B cell (primary cell): ENCODE measurements around the gene MFSD11. TPM values are rescaled to one million over a fixed set of nuclear protein-coding genes. Genes with fewer than 3 reads are reported as not detected.

Experiments used
- ATAC-seq: fragments of 200-7000 bp; cut with Tn5 transposase; one replicate; pipeline ENCODE4 v1.10.0; 2021; ENCODE audit warnings: low read depth, mild to moderate bottlenecking, moderate number of reproducible peaks, moderate library complexity
- CTCF ChIA-PET: fragments of 350-600 bp; sonication (Branson Sonifier 250); formaldehyde crosslinking; loops from one replicate; lab custom pipeline; 2021; ENCODE audit warnings: antibody characterized with exemption, inconsistent platforms; lab: Charles Lee
- POLR2A ChIA-PET: fragments of 350-600 bp; sonication (Branson Sonifier 250); formaldehyde crosslinking; loops from one replicate; lab custom pipeline; 2021; ENCODE audit warnings: antibody characterized with exemption; lab: Charles Lee
- DNase-seq: peaks from one replicate; pipeline ENCODE4 v3.0.0; 2013
- H2AFZ ChIP-seq: 2 replicates; pipeline ENCODE4 v1.6.1; 2012; ENCODE audit warnings: mild to moderate bottlenecking, low read depth, low read length; ENCODE audit not compliant: insufficient read depth, poor library complexity, severe bottlenecking
- H3K27ac ChIP-seq, 2 donors: 1 replicate in 1 of 2; 2 replicates in 1 of 2; pipeline ENCODE4 v1.5.1; 2012 to 2013; ENCODE audit warnings: low read length in 2 of 2, mild to moderate bottlenecking in 2 of 2, moderate library complexity in 1 of 2
- H3K27me3 ChIP-seq, 4 experiments: fragments of 200-600 bp in 1 of 4; sonication (generic) in 1 of 4; replicated peaks in 1 of 4; 1 replicate in 2 of 4; 2 replicates in 2 of 4; pipeline versions ENCODE4 v1.6.1 to v1.7.0; 2013 to 2016; ENCODE audit warnings: low read length in 3 of 4, mild to moderate bottlenecking in 2 of 4, mixed read lengths in 1 of 4, moderate library complexity in 1 of 4; ENCODE audit not compliant: insufficient read depth in 4 of 4, control insufficient read depth in 3 of 4; ENCODE audit errors: control extremely low read depth in 1 of 4
- H3K36me3 ChIP-seq, 2 experiments: replicated peaks in 1 of 2; 1 replicate in 1 of 2; 2 replicates in 1 of 2; pipeline versions ENCODE4 v1.6.1 to v1.7.1; 2013; ENCODE audit warnings: low read length in 1 of 2; ENCODE audit not compliant: insufficient read depth in 2 of 2, control insufficient read depth in 1 of 2; ENCODE audit errors: control extremely low read depth in 1 of 2, extremely low read depth in 1 of 2
- H3K4me1 ChIP-seq, 2 donors: fragments of 200-600 bp in 1 of 2; sonication (generic) in 1 of 2; 1 replicate in 1 of 2; 2 replicates in 1 of 2; pipeline versions ENCODE4 v1.5.1 to v1.6.1; 2013 to 2017; ENCODE audit warnings: low read length in 2 of 2; ENCODE audit not compliant: control insufficient read depth in 2 of 2, insufficient read depth in 2 of 2
- H3K4me2 ChIP-seq: replicated peaks from 2 replicates; pipeline ENCODE3; 2012; ENCODE audit warnings: mild to moderate bottlenecking, low read depth, low read length; ENCODE audit not compliant: poor library complexity, severe bottlenecking
- H3K4me3 ChIP-seq, 5 experiments: fragments of 200-600 bp in 1 of 5; sonication (generic) in 1 of 5; 1 replicate in 3 of 5; 2 replicates in 2 of 5; pipeline versions ENCODE4 v1.5.1 to v1.7.0; 2011 to 2016; ENCODE audit warnings: low read length in 4 of 5, mild to moderate bottlenecking in 4 of 5, low read depth in 2 of 5, control low read depth in 1 of 5, moderate library complexity in 1 of 5; ENCODE audit not compliant: insufficient read depth in 1 of 5; ENCODE audit errors: control extremely low read depth in 1 of 5, extremely low read depth in 1 of 5
- H3K79me2 ChIP-seq: fragments of 200-600 bp; sonication (generic); one replicate; pipeline ENCODE4 v1.6.0; 2016; ENCODE audit warnings: low read length; ENCODE audit not compliant: control insufficient read depth, insufficient read depth
- H3K9ac ChIP-seq: fragments of 200-600 bp; sonication (generic); 2 replicates; pipeline ENCODE4 v1.6.1; 2017; ENCODE audit warnings: mild to moderate bottlenecking, low read length, moderate library complexity
- H3K9me3 ChIP-seq, 3 donors: one replicate each; pipeline versions ENCODE4 v1.6.1 to v1.7.1; 2013; ENCODE audit warnings: low read length in 2 of 3; ENCODE audit not compliant: control insufficient read depth in 2 of 3, insufficient read depth in 1 of 3; ENCODE audit errors: control extremely low read depth in 1 of 3
- H4K20me1 ChIP-seq: 2 replicates; pipeline ENCODE4 v1.6.0; 2012; ENCODE audit warnings: mild to moderate bottlenecking, low read length; ENCODE audit not compliant: insufficient read depth, control insufficient read depth, poor library complexity, severe bottlenecking
- H3K27ac Mint-ChIP-seq: one replicate; pipeline ENCODE4 v1.8.0; 2021; ENCODE audit warnings: mixed read lengths
- H3K27me3 Mint-ChIP-seq: one replicate; pipeline ENCODE4 v1.8.0; 2021; ENCODE audit warnings: mixed read lengths
- H3K4me1 Mint-ChIP-seq: one replicate; pipeline ENCODE4 v1.8.0; 2021; ENCODE audit warnings: mixed read lengths
- H3K4me3 Mint-ChIP-seq: one replicate; pipeline ENCODE4 v1.8.0; 2021; ENCODE audit warnings: mixed read lengths
- H3K9me3 Mint-ChIP-seq: one replicate; pipeline ENCODE4 v1.8.0; 2022; ENCODE audit warnings: mixed read lengths; ENCODE audit not compliant: insufficient read depth
- CTCF ChIP-seq: fragments of 200-600 bp; IDR thresholded peaks from one replicate; pipeline ENCODE4 v1.8.0; 2022; ENCODE audit warnings: antibody characterized with exemption, mild to moderate bottlenecking
- EZH2 ChIP-seq: IDR thresholded peaks from 2 replicates; pipeline ENCODE4 v1.6.1; 2012; ENCODE audit warnings: borderline replicate concordance, low read depth, mild to moderate bottlenecking, moderate library complexity, low read length; ENCODE audit not compliant: insufficient read depth, poor library complexity, severe bottlenecking
- WGBS: methylation state at CpG from one replicate; pipeline ENCODE4 v1.1.5; 2013; ENCODE audit warnings: missing lambda C conversion rate; ENCODE audit not compliant: insufficient coverage; 5-methylcytosine and 5-hydroxymethylcytosine counted together
- intact Hi-C: fragments of 100-400 bp; cut with micrococcal nuclease; formaldehyde crosslinking; loops from one replicate; pipeline ENCODE4 v1.10.0; 2022
- polyA plus RNA-seq: library from polyadenylated mRNA; depleted of rRNA; stranded (reverse); fragments of >200 nt; gene quantifications from 2 replicates; pipeline ENCODE4 v1.2.3, GENCODE V29; 2012
- total RNA-seq, 2 donors: library from RNA; stranded (reverse); fragments of 120-200 nt in 1 of 2; gene quantifications; 1 replicate in 1 of 2; 2 replicates in 1 of 2; pipeline versions ENCODE4 v1.2.3 to v1.2.4, GENCODE V29; 2013 to 2022

The MFSD11 gene
- total and polyA plus RNA-seq, 2 donors (not counting 1 experiment from before 2014, with no cell fraction given): 24.5 to 36.4 TPM

GRCh38 chr17:76810956-76811355, 73.0 kb downstream of the MFSD11 start:
- intact Hi-C loops: no loop called here
- no peak for ATAC-seq
- Mint-ChIP-seq H3K27me3 (peaks cover 6% of the 10 kb centered on the region), H3K4me1 (no peaks in the 10 kb centered on the region), H3K9me3 (no peaks in the 10 kb centered on the region), H3K27ac (no peak overlapping the region), H3K4me3 (no peak overlapping the region)
- H3K9ac ChIP-seq: no peak overlapping the region
- no peaks in the 10 kb centered on the region for H4K20me1 ChIP-seq
- H3K4me3 ChIP-seq: no peak overlapping the region
- no peak for DNase-seq
- ChIA-PET POLR2A (no interaction called here), CTCF (no interaction called here)
- peaks cover 0 to 5% (median 0%) of the 10 kb centered on the region in 3 donors for H3K9me3 ChIP-seq
- no peak overlapping the region for H3K4me2 ChIP-seq
- H3K27me3 ChIP-seq: peaks cover 0 to 3% (median 0%) of the 10 kb centered on the region in 4 experiments
- H3K4me1 ChIP-seq: no peaks in the 10 kb centered on the region
- no peak overlapping the region for H2AFZ ChIP-seq
- no peaks in the 10 kb centered on the region for H3K79me2 ChIP-seq
- WGBS: 100% methylated on average over 2 of the region's 4 CpGs
- H3K36me3 ChIP-seq: no peaks in the 10 kb centered on the region
- H3K27ac ChIP-seq: no peak overlapping the region
- TF ChIP-seq EZH2 (no peak), CTCF (no peak)

GRCh38 chr17:76811834-76812233, 73.9 kb downstream of the MFSD11 start:
- no peak for DNase-seq
- Histone ChIP-seq H3K79me2 (no peaks in the 10 kb centered on the region), H3K4me3 (no peak overlapping the region), H3K9ac (no peak overlapping the region), H4K20me1 (no peaks in the 10 kb centered on the region), H3K36me3 (no peaks in the 10 kb centered on the region), H3K4me2 (no peak overlapping the region), H2AFZ (no peak overlapping the region), H3K4me1 (no peaks in the 10 kb centered on the region), H3K27me3 (peaks cover 0 to 3% (median 0%) of the 10 kb centered on the region in 4 experiments), H3K27ac (no peak overlapping the region), H3K9me3 (peaks cover 0 to 5% (median 0%) of the 10 kb centered on the region in 3 donors)
- H3K27ac Mint-ChIP-seq: no peak overlapping the region
- no peak for ATAC-seq
- POLR2A ChIA-PET: no interaction called here
- WGBS: 84% methylated on average over 4 of the region's 5 CpGs
- peaks cover 3% of the 10 kb centered on the region for H3K4me1 Mint-ChIP-seq
- CTCF ChIA-PET: interaction anchor here (0.6 to 1.3 kb wide), 4 partner anchors 8 to 259 kb away, joined by 3 to 5 read pairs (median 4); no protein-coding TSS in a partner anchor
- no peak for TF ChIP-seq EZH2
- TF ChIP-seq CTCF: no peak
- intact Hi-C loops: no loop called here
- peaks cover 12% of the 10 kb centered on the region for H3K27me3 Mint-ChIP-seq
- H3K9me3 Mint-ChIP-seq: no peaks in the 10 kb centered on the region
- no peak overlapping the region for H3K4me3 Mint-ChIP-seq
